ENCODE measurements around the gene HPX.

The HPX gene

DNA sequence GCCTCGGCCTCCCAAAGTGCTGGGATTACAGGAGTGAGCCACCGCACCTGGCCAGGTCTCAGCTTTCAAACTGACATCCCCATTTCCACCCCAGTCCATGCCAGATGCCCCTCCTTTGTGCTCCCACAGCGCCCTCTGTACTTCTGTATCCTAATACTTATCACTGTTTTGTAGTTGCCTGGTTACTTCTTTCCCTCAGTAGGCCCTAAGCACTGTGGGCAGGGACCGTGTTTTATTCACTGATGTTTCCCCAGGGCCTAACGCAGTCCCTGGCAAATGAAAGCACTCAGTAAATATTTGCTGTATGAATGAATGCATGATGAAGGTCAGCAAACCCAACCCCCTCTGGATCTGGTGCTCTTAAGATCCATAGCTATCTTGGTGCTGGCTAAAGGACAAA is 35.1 kb upstream of the HPX start:
- no peak for DNase-seq (ENCODE audit: low read depth)
- TF ChIP-seq, protein P1, sequence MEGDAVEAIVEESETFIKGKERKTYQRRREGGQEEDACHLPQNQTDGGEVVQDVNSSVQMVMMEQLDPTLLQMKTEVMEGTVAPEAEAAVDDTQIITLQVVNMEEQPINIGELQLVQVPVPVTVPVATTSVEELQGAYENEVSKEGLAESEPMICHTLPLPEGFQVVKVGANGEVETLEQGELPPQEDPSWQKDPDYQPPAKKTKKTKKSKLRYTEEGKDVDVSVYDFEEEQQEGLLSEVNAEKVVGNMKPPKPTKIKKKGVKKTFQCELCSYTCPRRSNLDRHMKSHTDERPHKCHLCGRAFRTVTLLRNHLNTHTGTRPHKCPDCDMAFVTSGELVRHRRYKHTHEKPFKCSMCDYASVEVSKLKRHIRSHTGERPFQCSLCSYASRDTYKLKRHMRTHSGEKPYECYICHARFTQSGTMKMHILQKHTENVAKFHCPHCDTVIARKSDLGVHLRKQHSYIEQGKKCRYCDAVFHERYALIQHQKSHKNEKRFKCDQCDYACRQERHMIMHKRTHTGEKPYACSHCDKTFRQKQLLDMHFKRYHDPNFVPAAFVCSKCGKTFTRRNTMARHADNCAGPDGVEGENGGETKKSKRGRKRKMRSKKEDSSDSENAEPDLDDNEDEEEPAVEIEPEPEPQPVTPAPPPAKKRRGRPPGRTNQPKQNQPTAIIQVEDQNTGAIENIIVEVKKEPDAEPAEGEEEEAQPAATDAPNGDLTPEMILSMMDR (IDR thresholded peaks at IDR 0.05; ENCODE audit: low read depth, low read length, missing control alignments), result no peak
- in situ Hi-C loops (cut with HindIII; ENCODE audit: low sequenced_read_pairs), result no loop called here
- no peak overlapping the region for H3K4me3 ChIP-seq (ENCODE audit: low read depth, low read length)

DNA sequence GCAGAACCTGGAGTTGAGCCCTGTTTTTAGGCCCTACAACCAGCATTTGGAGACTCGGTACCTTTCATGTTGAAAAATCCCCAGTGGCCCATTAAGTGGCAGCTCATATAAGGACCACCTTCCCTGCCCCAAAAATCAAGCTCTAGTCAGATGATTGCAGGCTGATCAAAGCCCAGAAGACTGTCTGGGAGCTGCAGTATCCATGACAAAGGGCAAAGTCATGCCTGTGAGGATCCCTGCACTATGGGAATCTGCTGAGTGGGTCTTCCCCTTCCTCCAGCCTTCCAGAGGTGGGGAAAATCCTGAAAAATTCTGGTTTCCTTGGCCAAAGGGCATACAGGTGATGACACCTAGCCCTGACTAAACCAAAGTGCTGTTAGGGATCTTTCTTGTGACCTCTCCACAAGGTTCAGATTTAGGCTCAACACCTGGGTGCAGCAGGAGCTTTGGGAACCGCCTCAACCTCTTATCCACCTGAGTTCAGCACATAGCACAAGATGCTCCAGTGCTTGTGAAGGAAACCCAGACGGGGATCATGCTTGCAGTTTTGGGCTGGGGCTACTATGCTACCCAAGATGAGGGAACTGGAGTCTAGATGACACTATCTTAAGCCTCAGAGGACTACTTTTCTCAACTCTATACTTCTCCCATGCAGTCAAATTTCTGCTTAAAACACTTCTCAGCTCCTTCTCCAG is 34.2 kb upstream of the HPX start:
- no peak overlapping the region for H3K4me3 ChIP-seq (ENCODE audit: low read depth, low read length)
- DNase-seq (ENCODE audit: low read depth), result no peak
- in situ Hi-C loops (cut with HindIII; ENCODE audit: low sequenced_read_pairs), result no loop called here
- TF ChIP-seq, protein P1 (IDR thresholded peaks at IDR 0.05; ENCODE audit: low read depth, low read length, missing control alignments), result no peak

DNA sequence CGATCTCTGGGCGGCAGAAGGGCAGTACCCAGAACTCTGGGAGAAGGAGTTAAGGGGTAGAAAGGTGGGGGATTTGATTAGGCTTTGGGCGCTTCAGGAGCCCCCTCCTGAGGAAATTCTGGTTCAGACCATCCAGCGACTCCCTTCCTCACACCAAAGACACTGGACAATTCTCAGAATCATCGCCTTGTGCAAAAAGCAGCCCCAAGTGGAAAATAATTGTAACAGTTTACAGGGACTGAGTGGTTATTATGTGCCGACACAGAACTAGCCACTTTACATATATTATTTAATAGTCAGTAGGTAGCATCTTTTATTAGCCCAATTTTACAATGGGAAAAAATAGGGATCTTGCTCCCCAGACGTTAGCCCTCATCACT is 33.6 kb upstream of the HPX start:
- TF ChIP-seq, protein P1 (IDR thresholded peaks at IDR 0.05; ENCODE audit: low read depth, low read length, missing control alignments), result no peak
- in situ Hi-C loops (cut with HindIII; ENCODE audit: low sequenced_read_pairs), result no loop called here
- H3K4me3 ChIP-seq (ENCODE audit: low read depth, low read length), result peak overlapping the region; percentile 59
- DNase-seq (ENCODE audit: low read depth), result no peak

DNA sequence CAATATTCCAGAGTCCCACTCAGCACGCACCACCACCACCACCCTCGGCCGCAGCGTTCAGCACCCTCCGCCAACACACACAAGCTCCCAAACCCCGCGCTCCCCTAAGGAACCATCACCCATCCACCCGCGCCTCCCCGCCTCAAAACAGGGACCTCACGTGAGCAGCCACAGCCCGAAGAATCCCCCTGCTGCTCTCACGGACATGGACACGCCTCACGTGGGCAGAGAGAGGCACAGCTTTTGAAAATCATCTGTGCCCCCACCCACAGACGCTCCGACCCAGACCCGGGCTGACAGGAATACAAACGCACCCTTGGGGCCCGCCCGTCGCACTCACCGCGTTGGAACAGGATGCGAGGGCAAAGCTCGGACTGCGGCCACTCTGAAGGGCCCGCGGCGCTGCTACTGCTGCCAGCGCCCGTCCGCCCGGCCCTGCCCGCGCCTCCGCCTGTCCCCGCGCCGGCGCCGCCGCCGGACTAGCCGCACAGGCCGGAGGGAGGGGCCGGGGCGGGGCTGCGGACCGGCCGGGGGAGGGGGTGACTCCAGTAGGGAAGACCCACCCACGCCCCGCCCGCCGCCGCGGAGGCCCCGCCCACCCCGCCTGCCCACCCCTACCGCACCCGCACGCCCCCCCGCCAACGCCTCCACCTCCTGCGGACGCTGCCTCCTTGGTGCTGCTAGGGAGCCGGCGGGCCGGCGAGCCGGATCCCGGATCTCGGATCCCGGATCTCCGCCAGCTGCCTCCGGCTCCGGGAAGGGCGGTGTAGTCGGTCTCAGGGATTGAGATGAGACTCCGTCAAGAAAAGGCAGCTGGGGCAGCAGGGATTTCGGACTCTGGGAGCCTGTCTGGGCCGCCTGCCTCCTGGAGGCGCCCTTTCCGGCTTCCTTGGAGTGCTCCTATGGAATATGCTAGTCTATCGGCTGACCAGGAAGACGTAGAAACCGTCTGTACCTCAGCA is 32.9 kb upstream of the HPX start, which contains the start of gene TRIM3:
Gene TRIM3 (minus strand): TSS at position 491 of the 962 bp plus-strand sequence. CDS start 8,246 bp downstream, outside the sequence.
- DNase-seq (ENCODE audit: low read depth), result peak; percentile 43
- H3K4me3 ChIP-seq (ENCODE audit: low read depth, low read length), result peak within 1 kb of the TSS; percentile 73
- in situ Hi-C loops (cut with HindIII; ENCODE audit: low sequenced_read_pairs), result no loop called here
- TF ChIP-seq, protein P1 (IDR thresholded peaks at IDR 0.05; ENCODE audit: low read depth, low read length, missing control alignments), result peak; percentile 43

DNA sequence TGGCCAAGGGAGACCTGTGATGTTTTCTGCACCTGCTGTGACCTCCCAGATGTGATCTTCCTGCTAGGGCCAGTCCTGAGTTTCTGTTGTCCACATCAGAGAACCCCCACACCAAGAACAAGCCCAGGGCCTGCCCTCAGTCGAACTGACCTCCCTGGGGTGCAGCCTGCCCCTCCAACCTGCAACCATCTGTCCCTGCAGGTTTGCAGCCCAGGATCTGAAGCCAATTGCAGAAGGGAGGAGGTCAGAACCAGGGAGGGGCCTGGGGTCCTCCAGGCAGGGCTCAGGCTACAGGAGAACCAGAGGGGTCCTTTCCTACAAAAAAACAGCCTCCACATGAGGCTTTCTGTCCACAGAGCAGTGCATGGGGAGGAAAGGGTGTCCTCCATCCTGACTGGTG is 32.1 kb upstream of the HPX start:
- in situ Hi-C loops (cut with HindIII; ENCODE audit: low sequenced_read_pairs), result no loop called here

DNA sequence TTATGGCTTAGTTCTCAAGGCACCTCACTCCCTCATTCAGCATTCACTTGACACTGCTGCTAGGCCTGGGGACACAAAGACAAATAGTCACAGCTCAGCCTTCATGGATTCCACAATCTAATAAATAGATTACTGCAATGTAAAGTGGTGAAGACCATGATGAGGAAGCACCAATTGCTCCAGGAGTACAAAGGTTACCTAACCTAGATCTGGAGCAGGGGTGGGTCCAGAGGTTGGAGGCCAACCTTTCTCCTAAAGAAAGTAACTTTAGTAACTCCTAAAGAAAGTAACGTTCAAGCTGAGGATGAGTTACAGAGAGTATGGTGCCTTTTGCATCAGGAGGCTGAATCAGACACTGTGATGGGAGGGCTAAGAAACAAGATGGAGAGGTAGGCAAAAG is 28.8 kb upstream of the HPX start:
- DNase-seq (ENCODE audit: low read depth), result no peak
- TF ChIP-seq, protein P1 (IDR thresholded peaks at IDR 0.05; ENCODE audit: low read depth, low read length, missing control alignments), result no peak
- no peak overlapping the region for H3K4me3 ChIP-seq (ENCODE audit: low read depth, low read length)
- in situ Hi-C loops (cut with HindIII; ENCODE audit: low sequenced_read_pairs), result no loop called here

More for the DNA sequence above, 32.1 kb upstream of the HPX start:
- H3K4me3 ChIP-seq (ENCODE audit: low read depth, low read length), result peak overlapping the region; percentile 73
- no peak for DNase-seq (ENCODE audit: low read depth)
- TF ChIP-seq, protein P1 (IDR thresholded peaks at IDR 0.05; ENCODE audit: low read depth, low read length, missing control alignments), result no peak
